Adipose tissue (tissue), 3 donors: Measurements from ENCODE around the gene OSBPL5. TPM values are rescaled to one million over a fixed set of nuclear protein-coding genes. Genes with fewer than 3 reads are reported as not detected.

Experiments
- H3K27ac ChIP-seq: one replicate; pipeline ENCODE4 v1.5.1; 2013; ENCODE audit warnings: low read depth, low read length
- WGBS, 3 donors: extraction: QIAGEN DNeasy Blood & Tissue Kit; methylation state at CpG; one replicate each; pipeline ENCODE4 v1.1.7; 2013; 5-methylcytosine and 5-hydroxymethylcytosine counted together
- polyA plus RNA-seq, 3 donors: library from polyadenylated mRNA; stranded (reverse); fragments of 200-250 nt; gene quantifications; one replicate each; pipeline ENCODE4 v1.2.3, GENCODE V29; 2013
- donor health status: healthy with polysubstance abuse.
- donor health status: Bipolar disorder and iron deficiency.
- donor health status: healthy.

The OSBPL5 gene
- polyA plus RNA-seq: 10 to 100 TPM in 2 of 3 donors, 1 to 10 TPM in 1; 9.5 to 25.3 (median 19.7) TPM

- WGBS, 3 donors: 0 to 2% (median 1%) methylated on average over 29 to 62 of the region's 63 CpGs
These were observed at the start of gene OSBPL5 for GRCh38 chr11:3165152-3165705. Gene OSBPL5, minus strand, starts transcription at chr11:3165310. Its CDS starts 36,162 bp downstream, at chr11:3129148.

GRCh38 chr11:3214420-3214699, 49.2 kb upstream of the OSBPL5 start:
- no peak overlapping the region for H3K27ac ChIP-seq
- WGBS, 3 donors: 74 to 90% (median 83%) methylated on average over 4 of the region's 4 CpGs

More at GRCh38 chr11:3165152-3165705, at the start of gene OSBPL5:
- no peak within 1 kb of the TSS for H3K27ac ChIP-seq

GRCh38 chr11:3213659-3214419, 48.7 kb upstream of the OSBPL5 start:
- no peak overlapping the region for H3K27ac ChIP-seq

GRCh38 chr11:3208272-3208671, 43.2 kb upstream of the OSBPL5 start:
- 85 to 89% (median 86%) methylated on average over 6 of the region's 6 CpGs for WGBS, 3 donors
- H3K27ac ChIP-seq: no peak overlapping the region

More at GRCh38 chr11:3213659-3214419, 48.7 kb upstream of the OSBPL5 start:
- WGBS, 3 donors: 51 to 62% (median 56%) methylated on average over 24 of the region's 24 CpGs

- 82 to 86% (median 84%) methylated on average over 8 of the region's 8 CpGs for WGBS, 3 donors
These were observed 42.5 kb upstream of the OSBPL5 start for GRCh38 chr11:3207526-3208189.

GRCh38 chr11:3206922-3207204, 41.8 kb upstream of the OSBPL5 start:
- WGBS, 3 donors: 89 to 100% (median 100%) methylated on average over 1 of the region's 1 CpG

More at GRCh38 chr11:3207526-3208189, 42.5 kb upstream of the OSBPL5 start:
- H3K27ac ChIP-seq: no peak overlapping the region

GRCh38 chr11:3206156-3206921, 41.2 kb upstream of the OSBPL5 start:
- WGBS, 3 donors: 76 to 88% (median 79%) methylated on average over 8 of the region's 8 CpGs
- no peak overlapping the region for H3K27ac ChIP-seq

More at GRCh38 chr11:3206922-3207204, 41.8 kb upstream of the OSBPL5 start:
- no peak overlapping the region for H3K27ac ChIP-seq

GRCh38 chr11:3205261-3206155, 40.4 kb upstream of the OSBPL5 start:
- WGBS, 3 donors: 35 to 61% (median 54%) methylated on average over 16 of the region's 16 CpGs
- no peak overlapping the region for H3K27ac ChIP-seq

GRCh38 chr11:3204141-3205015, 39.3 kb upstream of the OSBPL5 start:
- WGBS, 3 donors: 79 to 90% (median 79%) methylated on average over 24 of the region's 24 CpGs
- no peak overlapping the region for H3K27ac ChIP-seq

GRCh38 chr11:3203221-3204043, 38.3 kb upstream of the OSBPL5 start:
- 3 to 5% (median 3%) methylated on average over 45 to 51 of the region's 51 CpGs for WGBS, 3 donors
- H3K27ac ChIP-seq: no peak overlapping the region

GRCh38 chr11:3202759-3203158, 37.6 kb upstream of the OSBPL5 start:
- no peak overlapping the region for H3K27ac ChIP-seq
- 9 to 12% (median 10%) methylated on average over 16 to 17 of the region's 17 CpGs for WGBS, 3 donors

- H3K27ac ChIP-seq: no peak overlapping the region
- 54 to 74% (median 57%) methylated on average over 7 of the region's 7 CpGs for WGBS, 3 donors
These were observed 37.2 kb upstream of the OSBPL5 start for GRCh38 chr11:3202305-3202704.

- no peak overlapping the region for H3K27ac ChIP-seq
- WGBS, 3 donors: 63 to 80% (median 76%) methylated on average over 17 of the region's 17 CpGs
These were observed 36.6 kb upstream of the OSBPL5 start for GRCh38 chr11:3201677-3202181.

GRCh38 chr11:3201112-3201581, 36.0 kb upstream of the OSBPL5 start:
- 69 to 87% (median 87%) methylated on average over 15 of the region's 15 CpGs for WGBS, 3 donors
- no peak overlapping the region for H3K27ac ChIP-seq

- 65 to 81% (median 66%) methylated on average over 12 of the region's 12 CpGs for WGBS, 3 donors
- no peak overlapping the region for H3K27ac ChIP-seq
These were observed 35.4 kb upstream of the OSBPL5 start for GRCh38 chr11:3200388-3201111.
